Measurements from ENCODE around the gene TOR1A. TPM values are rescaled to one million over a fixed set of nuclear protein-coding genes. Genes with fewer than 3 reads are reported as not detected.

The TOR1A gene
- total RNA-seq, 1 donor from 2014 or later, result 61.3 TPM

GRCh38 chr9:129853614-129854013, 29.7 kb upstream of the TOR1A start:
- DNase-seq (ENCODE audit: extremely low read depth, low read depth, low spot score), result no peak

- DNase-seq (ENCODE audit: extremely low read depth, low read depth, low spot score), result no peak
Measured at GRCh38 chr9:129852579-129852978, 28.6 kb upstream of the TOR1A start.

GRCh38 chr9:129851821-129852220, 27.9 kb upstream of the TOR1A start:
- no peak for DNase-seq (ENCODE audit: extremely low read depth, low read depth, low spot score)

- DNase-seq (ENCODE audit: extremely low read depth, low read depth, low spot score), result no peak
Measured at GRCh38 chr9:129850821-129851550, 27.1 kb upstream of the TOR1A start.

GRCh38 chr9:129849901-129850300, 26.0 kb upstream of the TOR1A start:
- no peak for DNase-seq (ENCODE audit: extremely low read depth, low read depth, low spot score)

GRCh38 chr9:129848712-129849441, 24.9 kb upstream of the TOR1A start:
- DNase-seq (ENCODE audit: extremely low read depth, low read depth, low spot score), result no peak

GRCh38 chr9:129845373-129845772, 21.4 kb upstream of the TOR1A start:
- no peak for DNase-seq (ENCODE audit: extremely low read depth, low read depth, low spot score)

- DNase-seq (ENCODE audit: extremely low read depth, low read depth, low spot score), result no peak
Measured at GRCh38 chr9:129841071-129841470, 17.1 kb upstream of the TOR1A start.

- no peak for DNase-seq (ENCODE audit: extremely low read depth, low read depth, low spot score)
Measured at GRCh38 chr9:129840034-129840433, 16.1 kb upstream of the TOR1A start.

GRCh38 chr9:129839324-129840023, 15.5 kb upstream of the TOR1A start:
- DNase-seq (ENCODE audit: extremely low read depth, low read depth, low spot score), result no peak

GRCh38 chr9:129838707-129839259, 14.8 kb upstream of the TOR1A start:
- no peak for DNase-seq (ENCODE audit: extremely low read depth, low read depth, low spot score)

- DNase-seq (ENCODE audit: extremely low read depth, low read depth, low spot score), result no peak
Measured at GRCh38 chr9:129836311-129837007, 12.5 kb upstream of the TOR1A start.

GRCh38 chr9:129835860-129836223, 11.9 kb upstream of the TOR1A start:
- DNase-seq (ENCODE audit: extremely low read depth, low read depth, low spot score), result no peak

- no peak for DNase-seq (ENCODE audit: extremely low read depth, low read depth, low spot score)
Measured at GRCh38 chr9:129835128-129835859, 11.4 kb upstream of the TOR1A start, which contains the start of the genes C9orf78 and USP20. TSS of gene C9orf78 (minus strand) at chr9:129835275. CDS start at chr9:129835221, 54 bp downstream. TSS of gene USP20 (plus strand) at chr9:129835458. CDS start at chr9:129852556, 17,098 bp downstream.

GRCh38 chr9:129834489-129835127, 10.7 kb upstream of the TOR1A start:
- no peak for DNase-seq (ENCODE audit: extremely low read depth, low read depth, low spot score)

GRCh38 chr9:129832982-129833381, 9.0 kb upstream of the TOR1A start:
- no peak for DNase-seq (ENCODE audit: extremely low read depth, low read depth, low spot score)

- no peak for DNase-seq (ENCODE audit: extremely low read depth, low read depth, low spot score)
Measured at GRCh38 chr9:129828969-129829368, 5.0 kb upstream of the TOR1A start.

- DNase-seq (ENCODE audit: extremely low read depth, low read depth, low spot score), result no peak
Measured at GRCh38 chr9:129828051-129828450, 4.1 kb upstream of the TOR1A start.

- no peak for DNase-seq (ENCODE audit: extremely low read depth, low read depth, low spot score)
Measured at GRCh38 chr9:129826759-129827158, 2.8 kb upstream of the TOR1A start.

All from glomerular endothelial cell (primary cell).